Activated gamma-delta T cell treated with Interleukin-2 at 50 U/mL for 16 hours (primary cell): ENCODE results near the gene CHST1.

Experiments used
- DNase-seq: peaks from one replicate; pipeline ENCODE4 v3.0.0-alpha.2; 2020

Gene CHST1

DNA sequence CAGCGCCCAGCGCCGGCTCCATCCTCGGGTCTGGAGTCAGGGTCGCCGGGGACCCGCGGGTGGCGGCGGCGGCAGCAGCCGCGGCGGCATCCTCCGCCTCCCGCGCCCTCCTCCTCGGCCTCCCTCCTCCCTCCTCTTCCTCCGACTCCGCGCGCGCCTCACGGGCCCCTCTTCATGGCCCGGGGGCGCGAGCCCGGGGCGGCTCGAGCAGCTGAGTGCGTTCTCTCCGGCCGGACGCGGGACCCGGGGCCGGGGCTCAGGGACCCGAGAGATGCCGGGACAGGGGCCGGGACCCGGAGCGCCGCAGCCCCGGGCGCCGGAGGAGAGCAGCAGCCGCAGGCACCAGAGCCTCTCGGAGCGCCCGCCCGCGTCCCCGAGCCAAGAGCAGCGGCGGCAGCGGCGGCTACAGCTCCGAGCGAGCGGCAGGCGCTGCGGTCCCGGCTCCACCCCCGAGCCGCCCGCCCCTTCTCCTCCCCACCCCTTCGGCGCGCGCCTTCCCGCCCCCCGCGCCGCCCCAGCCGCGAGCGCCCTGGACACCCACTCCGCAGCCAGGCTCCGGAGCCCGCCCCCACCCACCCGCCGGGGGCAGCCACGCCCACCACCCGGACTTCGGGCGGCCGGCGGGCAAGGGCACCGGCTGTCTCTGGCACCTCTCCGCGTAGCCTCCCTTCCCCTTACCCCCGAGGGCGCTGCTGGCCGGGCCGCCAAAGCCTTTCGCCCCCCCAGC lies at the start of gene CHST1:
Gene CHST1 (minus strand): TSS at position 417 of the 727 bp plus-strand sequence. CDS start 14,699 bp downstream, outside the sequence.
- DNase-seq: no peak

DNA sequence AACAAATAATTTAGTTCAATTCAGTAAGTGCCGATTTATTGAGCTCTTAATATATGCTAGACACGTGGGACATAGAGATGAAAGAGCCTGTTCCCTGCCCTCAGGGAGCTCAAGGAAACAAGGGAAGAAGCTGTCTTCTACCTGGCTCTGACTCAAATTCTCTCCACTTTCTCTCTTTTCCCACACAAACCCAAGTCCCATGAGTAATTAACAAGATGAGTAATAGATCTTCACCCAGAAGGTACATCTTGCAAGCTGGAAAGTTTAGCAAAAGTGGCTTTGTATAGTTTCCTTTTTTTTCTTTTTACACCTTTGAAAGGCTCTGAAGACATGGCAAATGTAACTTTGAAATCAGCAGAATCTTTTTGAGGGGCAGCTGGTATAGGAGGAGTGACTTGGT lies 48.2 kb upstream of the CHST1 start:
- no peak for DNase-seq

GRCh38 chr11:45710561-45710960 lies 45.1 kb upstream of the CHST1 start:
- DNase-seq: no peak

DNA sequence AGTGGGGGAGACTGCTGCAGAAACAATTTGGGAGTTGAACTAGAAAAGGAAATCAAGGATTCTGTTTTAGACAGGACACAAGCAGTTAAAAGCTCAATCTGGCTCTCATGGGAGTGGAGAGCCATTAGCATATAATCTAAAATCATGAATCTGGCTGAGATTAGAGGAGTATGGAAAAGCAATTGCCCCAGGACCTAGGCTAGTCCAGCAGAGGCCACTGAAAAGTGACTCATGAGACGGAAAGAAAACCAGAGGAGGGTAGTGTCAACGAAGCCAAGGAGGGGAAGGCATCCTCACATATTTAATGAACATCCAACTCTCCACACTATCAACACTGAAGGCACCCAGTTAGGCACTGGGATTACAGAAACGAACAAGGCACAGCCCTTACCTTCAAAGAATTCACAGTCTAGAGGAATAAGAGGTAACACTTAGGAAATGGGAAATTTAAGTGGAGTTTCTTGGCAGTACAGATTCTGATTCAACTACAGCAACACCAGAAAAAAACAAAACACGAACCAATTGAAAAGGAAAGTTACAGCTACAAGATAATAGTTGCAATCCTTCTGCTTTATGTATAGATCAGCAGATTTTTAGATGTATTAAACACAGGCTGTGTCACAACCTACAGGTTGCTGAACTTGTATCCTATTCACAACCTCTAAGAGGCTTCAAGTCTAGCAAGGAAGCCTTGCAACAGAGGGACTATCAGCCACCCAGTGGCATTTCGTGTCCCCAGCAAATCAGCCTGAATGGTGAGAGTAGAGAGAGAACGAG lies 43.7 kb upstream of the CHST1 start:
- no peak for DNase-seq

DNA sequence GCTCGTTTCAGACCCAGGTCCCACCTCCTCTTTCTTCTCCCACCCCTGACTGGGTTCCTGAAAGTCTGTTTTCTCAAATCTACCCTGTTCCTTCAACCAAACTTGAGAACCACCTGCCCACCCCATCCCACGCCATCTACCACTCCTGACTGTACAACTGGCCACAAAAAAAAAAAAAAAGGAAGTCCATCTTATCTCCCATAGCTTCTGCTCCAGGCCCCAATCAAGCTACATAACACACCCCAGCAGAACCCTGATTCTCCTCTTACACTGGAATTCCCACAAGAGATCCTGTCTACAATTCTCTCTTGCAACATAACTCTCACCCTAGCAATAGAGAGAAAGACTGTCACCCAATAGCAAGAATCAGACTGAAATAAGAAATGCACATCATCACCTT lies 39.2 kb upstream of the CHST1 start:
- no peak for DNase-seq

DNA sequence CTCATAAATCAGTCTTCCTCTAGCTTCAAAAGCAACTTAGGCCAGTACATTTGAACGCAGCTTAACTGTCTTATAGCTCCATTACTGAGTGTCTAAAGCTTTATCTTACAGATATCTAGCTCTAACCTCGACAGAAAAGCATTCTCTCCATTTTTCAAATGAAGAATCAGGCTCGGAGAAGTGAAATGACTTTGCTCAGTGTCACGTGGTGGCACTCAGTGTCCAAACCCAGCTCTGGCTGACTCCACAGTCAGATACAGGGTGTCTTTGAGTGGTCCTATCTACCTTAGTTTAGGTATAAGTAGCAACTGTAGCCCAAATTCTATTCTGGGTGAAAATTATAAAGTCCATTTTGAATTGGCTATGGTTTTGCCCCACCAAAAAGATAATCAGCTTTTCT lies 38.7 kb upstream of the CHST1 start:
- DNase-seq: no peak

DNA sequence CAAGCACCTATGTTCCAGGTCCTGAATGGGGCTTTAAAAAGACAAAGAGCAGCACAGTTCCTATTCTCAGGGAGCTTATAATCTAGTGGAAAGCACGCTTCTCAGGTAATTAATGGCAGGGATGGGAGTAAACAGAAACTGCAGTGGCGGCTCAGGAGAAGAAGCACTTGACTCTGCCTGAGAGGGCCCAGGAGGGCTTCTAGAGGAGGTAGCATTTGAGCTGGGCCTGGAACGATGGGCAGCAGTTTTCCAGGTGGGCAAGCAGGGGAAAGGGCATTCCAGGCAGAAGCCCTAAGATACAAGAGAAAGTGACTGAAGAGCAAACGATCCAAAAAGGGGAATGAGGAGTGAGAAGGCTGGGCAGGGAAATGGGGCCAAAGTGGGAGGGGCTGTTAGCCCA lies 37.1 kb upstream of the CHST1 start:
- DNase-seq: no peak

DNA sequence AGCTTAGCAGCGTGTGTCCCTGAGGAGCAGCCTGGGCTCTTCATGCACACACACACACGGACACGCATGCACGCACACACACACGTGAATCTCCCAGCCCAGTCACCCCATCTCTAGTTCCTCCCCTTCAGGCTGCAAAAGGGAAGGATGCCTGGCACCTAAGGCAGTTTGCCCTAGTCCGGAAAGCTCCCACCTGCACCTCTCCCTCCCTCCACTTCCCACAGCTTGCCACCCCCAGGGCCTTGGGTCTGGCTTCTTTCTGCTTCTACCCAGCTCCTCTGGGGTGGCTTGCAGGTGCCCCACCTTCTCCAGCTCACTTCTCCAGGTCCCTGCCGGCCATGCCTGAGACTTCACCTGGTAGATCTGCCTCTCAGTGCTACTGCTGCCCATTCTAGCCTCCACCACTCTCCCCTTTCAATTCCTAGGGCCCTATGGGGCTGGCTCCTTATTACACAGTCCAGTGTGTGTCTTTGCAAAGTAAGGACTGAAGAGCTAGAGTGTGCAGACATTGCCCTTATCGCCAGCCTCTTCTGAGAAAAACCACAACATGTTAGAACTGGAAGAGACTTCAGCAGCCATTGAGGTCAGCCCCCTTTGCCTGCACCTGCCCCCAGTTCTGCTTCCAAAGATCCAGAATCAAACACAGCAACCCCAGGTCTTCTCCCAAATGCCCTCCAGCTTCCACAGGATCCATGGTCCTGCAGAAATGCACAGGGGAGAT lies 33.5 kb upstream of the CHST1 start:
- no peak for DNase-seq

GRCh38 chr11:45692808-45693453 lies 27.5 kb upstream of the CHST1 start:
- no peak for DNase-seq

- no peak for DNase-seq
Measured at GRCh38 chr11:45688472-45689033, 23.1 kb upstream of the CHST1 start.

DNA sequence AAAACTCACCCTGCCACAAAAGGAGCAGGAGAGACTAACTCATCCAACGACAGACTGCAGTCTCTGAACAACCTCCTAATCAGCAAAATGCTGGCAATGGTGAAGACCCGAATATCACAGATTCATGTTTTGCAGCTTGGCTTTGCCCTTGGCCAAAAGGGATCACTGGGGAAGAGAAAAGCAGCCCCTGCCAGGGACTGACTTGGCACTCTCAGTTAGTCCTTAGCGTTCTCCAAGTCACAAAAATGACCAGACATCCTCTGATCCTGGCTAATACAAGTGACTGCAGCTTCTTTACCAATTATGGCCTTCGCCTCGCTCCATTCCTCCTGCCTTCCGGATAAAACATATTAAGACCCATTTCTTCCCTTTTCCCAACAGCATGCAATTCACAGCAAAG lies 22.4 kb upstream of the CHST1 start:
- no peak for DNase-seq

GRCh38 chr11:45685964-45686537 lies 20.6 kb upstream of the CHST1 start:
- DNase-seq: no peak

DNA sequence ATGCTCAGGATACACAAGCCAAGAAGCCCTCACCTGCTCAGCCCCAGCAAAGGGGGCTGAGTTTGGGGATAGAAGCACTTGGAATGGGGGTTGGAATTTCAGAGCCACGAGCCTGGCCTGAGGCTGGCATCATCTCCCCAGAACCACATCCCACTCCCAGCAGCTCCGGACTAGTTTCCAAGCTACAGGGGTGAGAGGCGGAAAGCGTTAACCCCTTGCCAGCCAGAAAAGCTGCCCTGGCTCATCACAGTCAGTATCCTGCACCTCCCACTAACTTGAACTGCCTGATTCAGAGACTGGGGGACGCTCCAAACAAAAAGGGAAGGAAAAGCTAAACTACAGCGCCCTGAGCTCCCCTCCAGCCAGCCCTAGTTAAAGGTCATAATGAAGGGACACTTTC lies 19.0 kb upstream of the CHST1 start:
- DNase-seq: no peak

DNA sequence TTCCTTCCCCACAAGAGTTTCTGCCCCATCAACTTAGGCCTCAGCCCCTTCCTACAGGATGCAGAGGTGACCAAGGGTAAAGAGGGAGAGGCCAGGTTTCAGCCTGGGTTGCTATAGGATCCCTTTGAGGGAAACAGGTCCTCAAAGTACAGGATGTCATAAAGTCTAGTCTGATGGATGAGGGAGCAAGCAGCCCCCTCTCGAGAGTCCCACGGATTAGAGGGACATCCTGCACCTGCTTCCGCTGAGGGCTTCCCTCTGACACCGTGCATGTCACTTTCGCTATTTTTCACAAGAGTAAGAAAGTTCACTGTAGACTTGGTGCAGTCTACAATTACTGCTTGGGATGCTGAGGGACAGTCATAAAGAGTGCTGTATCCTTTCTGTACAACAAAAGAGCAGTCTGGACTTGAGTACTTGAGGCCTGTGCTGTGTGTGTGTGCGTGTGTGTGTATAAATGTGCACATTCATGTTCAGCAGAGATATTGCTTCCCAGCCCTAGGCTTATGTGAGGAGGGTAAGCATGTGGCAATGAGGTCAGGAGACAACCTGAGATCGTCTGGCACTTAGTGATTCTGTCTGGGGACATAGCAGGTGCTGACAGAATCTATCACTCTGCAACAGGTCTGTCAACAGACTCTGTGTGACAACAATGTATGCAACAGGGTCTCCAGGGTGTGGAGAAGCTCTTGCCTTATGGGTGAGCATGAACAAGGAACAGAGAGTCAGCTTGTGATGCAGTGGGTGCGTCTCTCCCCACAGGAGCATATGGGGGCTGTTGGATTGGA lies 18.0 kb upstream of the CHST1 start:
- DNase-seq: no peak

GRCh38 chr11:45679806-45680205 lies 14.4 kb upstream of the CHST1 start:
- no peak for DNase-seq

DNA sequence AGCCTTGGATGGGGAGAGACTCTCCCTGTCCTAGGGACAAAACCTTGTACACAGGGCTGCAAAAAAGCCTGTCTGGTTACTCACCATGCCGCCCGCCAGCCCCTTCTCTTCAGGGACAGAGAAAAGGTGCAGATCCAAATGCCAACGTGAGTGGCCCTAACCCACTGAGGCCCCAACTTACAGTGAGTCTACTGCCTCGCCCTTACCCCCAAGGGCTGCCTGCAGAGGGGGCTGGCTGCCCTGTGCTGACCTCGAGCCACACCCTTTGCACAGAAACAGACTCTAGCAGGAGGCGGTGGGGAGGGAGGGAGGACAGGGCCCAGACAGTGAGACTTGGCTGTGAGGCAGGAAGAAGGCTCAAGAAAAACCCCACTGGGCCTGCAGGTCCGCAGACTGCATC lies 13.6 kb upstream of the CHST1 start:
- no peak for DNase-seq

DNA sequence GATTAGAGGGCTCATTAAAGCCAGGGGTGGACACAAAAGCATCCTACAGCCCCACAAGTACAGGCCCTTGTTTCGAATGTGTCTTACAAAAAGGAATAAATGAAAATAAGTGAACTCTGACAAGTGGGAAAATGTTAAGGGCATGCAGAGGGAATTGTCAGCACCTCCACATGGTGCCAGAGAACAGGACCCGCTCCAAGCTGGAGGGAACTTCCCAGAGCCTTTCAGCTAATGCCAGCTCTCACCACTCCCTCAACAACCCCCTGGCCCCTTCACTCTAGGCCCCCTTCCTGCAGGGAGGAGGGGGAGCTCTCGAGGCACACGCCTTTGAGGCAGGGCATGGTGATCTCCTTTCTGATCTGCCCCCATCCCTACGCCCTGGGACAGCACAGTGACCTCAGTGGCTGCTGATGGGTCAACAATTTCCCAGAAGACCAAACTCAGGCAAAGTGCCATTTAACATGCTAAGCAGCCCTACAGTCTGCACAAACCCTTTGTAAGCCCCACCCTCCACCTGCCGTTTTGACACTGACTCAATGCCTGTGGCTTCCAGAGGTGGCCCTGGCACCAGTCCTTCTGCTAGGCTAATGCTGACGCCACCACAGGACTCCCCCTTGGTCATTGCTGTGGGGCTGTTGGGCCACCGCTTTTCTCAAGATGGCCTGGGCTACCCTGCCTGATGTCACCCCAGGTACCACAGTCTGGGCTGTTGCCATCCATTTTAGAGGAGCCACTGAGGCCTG lies 12.5 kb upstream of the CHST1 start:
- DNase-seq: no peak

DNA sequence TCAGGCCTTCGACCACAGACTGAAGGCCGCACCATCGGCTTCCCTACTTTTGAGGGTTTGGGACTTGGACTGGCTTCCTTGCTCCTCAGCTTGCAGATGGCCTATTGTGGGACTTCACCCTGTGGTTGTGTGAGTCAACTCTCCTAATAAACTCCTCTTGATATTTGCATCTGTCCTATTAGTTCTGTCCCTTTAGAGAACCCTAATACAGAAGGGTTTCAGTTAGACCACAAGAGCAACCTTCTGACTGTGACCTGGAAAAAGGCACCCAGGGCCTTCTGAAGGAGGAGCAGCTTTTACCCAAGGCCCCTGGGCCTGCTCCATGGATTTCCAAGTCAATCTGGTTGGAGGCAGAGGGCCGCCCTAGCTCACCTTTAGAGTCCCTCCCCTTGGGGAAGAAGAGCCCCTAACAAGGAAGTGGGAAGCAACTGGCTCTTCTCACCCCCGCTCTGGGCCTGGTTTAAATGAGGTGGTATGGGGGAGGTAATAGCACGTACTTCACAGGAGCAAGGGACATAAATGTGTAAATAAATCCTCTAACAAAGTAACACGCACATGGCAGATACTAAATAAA lies 11.2 kb upstream of the CHST1 start:
- no peak for DNase-seq

DNA sequence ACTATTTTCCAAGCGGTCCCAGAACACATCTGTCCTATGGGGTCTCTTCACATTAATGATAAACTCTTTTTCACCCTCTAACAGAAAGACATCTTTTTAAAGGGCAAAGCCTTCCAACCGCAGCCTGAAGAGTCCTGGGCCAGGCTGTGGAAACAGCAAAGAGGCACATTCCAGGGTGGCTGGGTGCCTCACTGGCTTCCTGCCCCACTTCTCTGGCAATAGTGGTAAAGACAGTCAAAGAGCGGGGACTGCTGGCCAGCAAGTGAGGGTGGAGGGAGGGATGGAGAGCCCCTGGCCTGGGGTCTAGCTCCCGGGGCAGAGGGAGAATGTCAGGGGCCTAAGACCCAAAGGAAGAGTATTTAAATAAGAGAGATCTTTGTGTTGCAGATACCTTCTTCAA lies 10.2 kb upstream of the CHST1 start:
- DNase-seq: no peak

- DNase-seq: no peak
Measured at GRCh38 chr11:45674481-45675190, 9.2 kb upstream of the CHST1 start.
